Measurements from ENCODE around the gene GPC5.

GRCh38 chr13:91360246-91360751, 38.1 kb upstream of the GPC5 start:
- TF ChIP-seq MATR3 (CRISPR knock-in tag; IDR thresholded peaks at IDR 0.05) (no peak), EZH2 (conservative IDR thresholded peaks at IDR 0.05; ENCODE audit: low read depth, low read length) (no peak), SMC3 (IDR thresholded peaks at IDR 0.05; ENCODE audit: low read length) (no peak), ZNF576 (CRISPR knock-in tag; IDR thresholded peaks at IDR 0.05) (no peak)
- TF ChIP-seq, protein P1, sequence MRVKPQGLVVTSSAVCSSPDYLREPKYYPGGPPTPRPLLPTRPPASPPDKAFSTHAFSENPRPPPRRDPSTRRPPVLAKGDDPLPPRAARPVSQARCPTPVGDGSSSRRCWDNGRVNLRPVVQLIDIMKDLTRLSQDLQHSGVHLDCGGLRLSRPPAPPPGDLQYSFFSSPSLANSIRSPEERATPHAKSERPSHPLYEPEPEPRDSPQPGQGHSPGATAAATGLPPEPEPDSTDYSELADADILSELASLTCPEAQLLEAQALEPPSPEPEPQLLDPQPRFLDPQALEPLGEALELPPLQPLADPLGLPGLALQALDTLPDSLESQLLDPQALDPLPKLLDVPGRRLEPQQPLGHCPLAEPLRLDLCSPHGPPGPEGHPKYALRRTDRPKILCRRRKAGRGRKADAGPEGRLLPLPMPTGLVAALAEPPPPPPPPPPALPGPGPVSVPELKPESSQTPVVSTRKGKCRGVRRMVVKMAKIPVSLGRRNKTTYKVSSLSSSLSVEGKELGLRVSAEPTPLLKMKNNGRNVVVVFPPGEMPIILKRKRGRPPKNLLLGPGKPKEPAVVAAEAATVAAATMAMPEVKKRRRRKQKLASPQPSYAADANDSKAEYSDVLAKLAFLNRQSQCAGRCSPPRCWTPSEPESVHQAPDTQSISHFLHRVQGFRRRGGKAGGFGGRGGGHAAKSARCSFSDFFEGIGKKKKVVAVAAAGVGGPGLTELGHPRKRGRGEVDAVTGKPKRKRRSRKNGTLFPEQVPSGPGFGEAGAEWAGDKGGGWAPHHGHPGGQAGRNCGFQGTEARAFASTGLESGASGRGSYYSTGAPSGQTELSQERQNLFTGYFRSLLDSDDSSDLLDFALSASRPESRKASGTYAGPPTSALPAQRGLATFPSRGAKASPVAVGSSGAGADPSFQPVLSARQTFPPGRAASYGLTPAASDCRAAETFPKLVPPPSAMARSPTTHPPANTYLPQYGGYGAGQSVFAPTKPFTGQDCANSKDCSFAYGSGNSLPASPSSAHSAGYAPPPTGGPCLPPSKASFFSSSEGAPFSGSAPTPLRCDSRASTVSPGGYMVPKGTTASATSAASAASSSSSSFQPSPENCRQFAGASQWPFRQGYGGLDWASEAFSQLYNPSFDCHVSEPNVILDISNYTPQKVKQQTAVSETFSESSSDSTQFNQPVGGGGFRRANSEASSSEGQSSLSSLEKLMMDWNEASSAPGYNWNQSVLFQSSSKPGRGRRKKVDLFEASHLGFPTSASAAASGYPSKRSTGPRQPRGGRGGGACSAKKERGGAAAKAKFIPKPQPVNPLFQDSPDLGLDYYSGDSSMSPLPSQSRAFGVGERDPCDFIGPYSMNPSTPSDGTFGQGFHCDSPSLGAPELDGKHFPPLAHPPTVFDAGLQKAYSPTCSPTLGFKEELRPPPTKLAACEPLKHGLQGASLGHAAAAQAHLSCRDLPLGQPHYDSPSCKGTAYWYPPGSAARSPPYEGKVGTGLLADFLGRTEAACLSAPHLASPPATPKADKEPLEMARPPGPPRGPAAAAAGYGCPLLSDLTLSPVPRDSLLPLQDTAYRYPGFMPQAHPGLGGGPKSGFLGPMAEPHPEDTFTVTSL (CRISPR knock-in tag; IDR thresholded peaks at IDR 0.05; ENCODE audit: borderline replicate concordance), result no peak

Data from HepG2 (cell line).